Trophoblast cell (in vitro differentiated cells and primary cell): Measurements from ENCODE around the gene KCTD17.

Experiments used
- DNase-seq, 2 donors: peaks; one replicate each; pipeline ENCODE4 v3.0.0-alpha.2; 2016
- H2AFZ ChIP-seq: 2 replicates; pipeline ENCODE4 v1.6.1; 2013; ENCODE audit warnings: low read length, moderate library complexity, mild to moderate bottlenecking; ENCODE audit not compliant: insufficient read depth, poor library complexity
- H2AK5ac ChIP-seq: 2 replicates; pipeline ENCODE4 v1.6.1; 2013; ENCODE audit warnings: mild to moderate bottlenecking, low read length
- H2BK120ac ChIP-seq: 2 replicates; pipeline ENCODE4 v1.6.1; 2013; ENCODE audit warnings: low read length, mild to moderate bottlenecking, moderate library complexity; ENCODE audit not compliant: insufficient read depth, poor library complexity
- H2BK12ac ChIP-seq: 2 replicates; pipeline ENCODE4 v1.6.1; 2013; ENCODE audit warnings: mild to moderate bottlenecking, low read length, moderate library complexity
- H2BK5ac ChIP-seq: 2 replicates; pipeline ENCODE4 v1.6.1; 2013; ENCODE audit warnings: low read length, low read depth, moderate library complexity, mild to moderate bottlenecking; ENCODE audit not compliant: poor library complexity
- H3K14ac ChIP-seq: 2 replicates; pipeline ENCODE4 v1.6.1; 2013; ENCODE audit warnings: mild to moderate bottlenecking, low read length
- H3K18ac ChIP-seq: 2 replicates; pipeline ENCODE4 v1.6.1; 2013; ENCODE audit warnings: mild to moderate bottlenecking, low read length
- H3K23ac ChIP-seq: 2 replicates; pipeline ENCODE4 v1.6.1; 2013; ENCODE audit warnings: low read length
- H3K27ac ChIP-seq: 2 replicates; pipeline ENCODE4 v1.5.1; 2013; ENCODE audit warnings: low read depth, mild to moderate bottlenecking, inconsistent platforms, low read length, moderate library complexity
- H3K27me3 ChIP-seq: 2 replicates; pipeline ENCODE4 v1.6.1; 2013; ENCODE audit warnings: inconsistent platforms, mild to moderate bottlenecking, low read length, moderate library complexity; ENCODE audit not compliant: insufficient read depth
- H3K36me3 ChIP-seq, 2 experiments: 1 replicate in 1 of 2; 2 replicates in 1 of 2; pipeline ENCODE4 v1.6.1; 2013; ENCODE audit warnings: low read length in 2 of 2, mild to moderate bottlenecking in 2 of 2, moderate library complexity in 1 of 2; ENCODE audit not compliant: insufficient read depth in 2 of 2, control insufficient read depth in 1 of 2
- H3K4ac ChIP-seq: 2 replicates; pipeline ENCODE4 v1.6.1; 2013; ENCODE audit warnings: low read depth, mild to moderate bottlenecking, low read length, moderate library complexity
- H3K4me1 ChIP-seq, 2 experiments: 1 replicate in 1 of 2; 2 replicates in 1 of 2; pipeline ENCODE4 v1.6.1; 2013; ENCODE audit warnings: low read length in 2 of 2, mild to moderate bottlenecking in 2 of 2, moderate library complexity in 1 of 2; ENCODE audit not compliant: insufficient read depth in 2 of 2, control insufficient read depth in 1 of 2
- H3K4me2 ChIP-seq: 2 replicates; pipeline ENCODE4 v1.6.1; 2013; ENCODE audit warnings: inconsistent platforms, mild to moderate bottlenecking, low read length, moderate library complexity
- H3K4me3 ChIP-seq: 2 replicates; pipeline ENCODE4 v1.5.1; 2013; ENCODE audit warnings: mild to moderate bottlenecking, low read depth, low read length, inconsistent platforms
- H3K79me1 ChIP-seq: one replicate; pipeline ENCODE4 v1.6.1; 2013; ENCODE audit warnings: low read length
- H3K79me2 ChIP-seq: 2 replicates; pipeline ENCODE4 v1.6.1; 2013; ENCODE audit warnings: low read length, mild to moderate bottlenecking; ENCODE audit not compliant: control insufficient read depth, insufficient read depth, poor library complexity
- H3K9ac ChIP-seq: 2 replicates; pipeline ENCODE4 v1.6.1; 2013; ENCODE audit warnings: mild to moderate bottlenecking, low read length
- H3K9me3 ChIP-seq: 2 replicates; pipeline ENCODE4 v1.6.1; 2013; ENCODE audit warnings: low read depth, mild to moderate bottlenecking, control low read depth, inconsistent platforms, low read length; ENCODE audit not compliant: insufficient read depth
- H4K12ac ChIP-seq: 2 replicates; pipeline ENCODE4 v1.6.1; 2013; ENCODE audit warnings: low read depth, mild to moderate bottlenecking, low read length, moderate library complexity
- H4K8ac ChIP-seq: 2 replicates; pipeline ENCODE4 v1.6.1; 2013; ENCODE audit warnings: low read depth, mild to moderate bottlenecking, low read length, moderate library complexity
- H4K91ac ChIP-seq: one replicate; pipeline ENCODE4 v1.6.1; 2013; ENCODE audit warnings: low read depth, mild to moderate bottlenecking, low read length, moderate library complexity
- WGBS: extraction: QIAGEN DNeasy Blood & Tissue Kit; methylation state at CpG from one replicate; pipeline ENCODE4 v1.1.7; 2013; ENCODE audit warnings: missing lambda C conversion rate; ENCODE audit not compliant: insufficient read length, insufficient coverage; ENCODE audit errors: extremely low coverage; 5-methylcytosine and 5-hydroxymethylcytosine counted together

KCTD17 gene

DNA sequence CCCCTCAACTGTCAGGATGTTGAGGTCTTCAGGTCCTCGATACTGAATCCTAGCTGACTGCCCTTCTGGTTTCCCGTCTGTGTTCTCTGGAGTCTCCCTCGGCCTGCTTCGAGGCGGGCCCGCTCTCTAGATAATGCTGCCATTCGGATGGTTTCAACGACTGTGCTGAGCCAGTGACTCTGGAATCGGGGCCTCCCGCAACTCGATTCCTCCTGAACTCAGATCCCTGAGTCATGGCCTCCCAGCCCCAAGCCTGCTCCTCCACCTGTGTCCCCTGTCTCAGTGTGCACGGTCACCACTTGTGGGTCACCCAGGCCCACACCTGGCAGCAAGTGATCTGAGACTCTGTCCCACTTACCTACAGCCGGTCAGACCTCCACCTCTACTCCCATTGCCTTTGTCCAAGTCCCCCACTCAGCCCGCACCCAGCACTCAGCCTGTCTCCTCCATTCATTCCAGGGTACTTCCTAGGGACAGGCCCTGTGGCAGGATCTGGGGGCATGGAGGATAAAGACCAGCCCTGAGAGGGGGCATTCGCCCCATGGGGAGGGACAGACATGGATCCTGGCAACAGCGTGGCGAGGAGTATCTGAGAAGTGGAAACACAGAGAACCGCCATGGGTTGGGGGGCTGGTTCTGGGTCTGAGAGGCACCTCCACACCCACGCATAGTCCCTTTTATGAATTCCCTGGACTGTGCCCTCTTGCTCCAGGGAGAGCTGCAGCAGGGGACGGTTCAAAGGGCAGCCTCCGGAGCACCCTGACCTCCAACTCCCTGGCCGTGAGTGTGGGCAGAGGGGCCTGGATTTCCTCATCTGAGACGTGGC lies 17.7 kb upstream of the KCTD17 start:
- Histone ChIP-seq H3K14ac (no peak overlapping the region), H2AFZ (no peak overlapping the region), H3K4me2 (no peak overlapping the region), H3K79me1 (no peaks in the 10 kb centered on the region), H3K18ac (no peak overlapping the region), H2BK5ac (no peak overlapping the region), H3K4ac (no peak overlapping the region), H3K9ac (no peak overlapping the region), H3K4me3 (no peak overlapping the region), H3K4me1 (peaks cover 9 to 14% of the 10 kb centered on the region in 2 experiments), H2BK120ac (no peak overlapping the region), H3K27me3 (no peaks in the 10 kb centered on the region), H3K9me3 (no peaks in the 10 kb centered on the region), H2AK5ac (no peak overlapping the region), H2BK12ac (no peak overlapping the region), H3K27ac (no peak overlapping the region), H3K36me3 (peaks cover 10 to 11% of the 10 kb centered on the region in 2 experiments), H4K12ac (no peak overlapping the region), H4K91ac (no peak overlapping the region), H3K79me2 (no peaks in the 10 kb centered on the region), H4K8ac (no peak overlapping the region), H3K23ac (no peak overlapping the region)
- WGBS = no CpG with 5 or more reads among the region's 23 CpGs
- no peak for DNase-seq

DNA sequence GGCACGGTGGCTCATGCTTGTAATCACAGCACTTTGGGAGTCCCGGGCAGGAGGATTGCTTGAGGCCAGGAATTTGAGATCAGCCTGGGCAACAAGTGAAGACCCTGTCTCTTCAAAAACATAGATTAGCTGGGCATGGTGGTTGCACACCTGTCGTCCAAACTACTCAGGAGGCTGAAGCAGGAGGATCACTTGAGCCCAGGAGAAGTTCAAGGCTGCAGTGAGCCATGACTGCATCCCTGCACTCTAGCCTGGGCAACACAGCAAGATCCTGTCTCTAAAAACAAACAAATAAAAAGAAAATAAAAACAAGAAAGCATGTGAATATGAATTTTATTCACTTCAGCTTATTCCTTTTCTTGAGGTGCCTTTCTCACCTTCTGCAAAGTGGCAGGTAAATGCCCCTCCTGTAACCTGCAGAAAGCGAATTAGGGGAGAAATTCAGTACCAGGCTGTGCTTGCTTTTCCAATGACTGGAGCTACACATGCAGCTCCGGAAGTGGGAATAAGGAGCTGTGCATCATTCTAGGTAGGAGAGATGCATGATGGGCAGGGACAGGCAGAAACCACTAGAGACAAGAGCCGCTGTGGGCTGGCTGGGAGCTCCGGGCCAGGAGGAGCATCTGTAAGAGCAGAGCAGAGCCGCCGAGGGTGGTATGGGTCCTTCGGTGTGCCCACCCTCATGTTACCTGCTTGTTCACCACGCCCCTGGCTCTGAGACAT lies 14.7 kb upstream of the KCTD17 start:
- no CpG with 5 or more reads among the region's 11 CpGs for WGBS
- H4K91ac ChIP-seq = no peak overlapping the region
- no peaks in the 10 kb centered on the region for H3K27me3 ChIP-seq
- H3K4ac ChIP-seq = no peak overlapping the region
- no peaks in the 10 kb centered on the region for H3K9me3 ChIP-seq
- no peak overlapping the region for H3K23ac ChIP-seq
- H2BK12ac ChIP-seq = no peak overlapping the region
- no peak overlapping the region for H3K4me3 ChIP-seq
- H3K27ac ChIP-seq = no peak overlapping the region
- H3K4me1 ChIP-seq = peaks cover 9 to 12% of the 10 kb centered on the region in 2 experiments
- no peak overlapping the region for H2BK120ac ChIP-seq
- no peak overlapping the region for H2AFZ ChIP-seq
- H4K8ac ChIP-seq = no peak overlapping the region
- H3K18ac ChIP-seq = no peak overlapping the region
- H4K12ac ChIP-seq = no peak overlapping the region
- H3K4me2 ChIP-seq = no peak overlapping the region
- no peak overlapping the region for H2BK5ac ChIP-seq
- no peak overlapping the region for H3K9ac ChIP-seq
- H3K79me1 ChIP-seq = no peaks in the 10 kb centered on the region
- H3K79me2 ChIP-seq = no peaks in the 10 kb centered on the region
- no peak overlapping the region for H2AK5ac ChIP-seq
- no peaks in the 10 kb centered on the region for H3K36me3 ChIP-seq
- no peak overlapping the region for H3K14ac ChIP-seq
- DNase-seq = no peak

DNA sequence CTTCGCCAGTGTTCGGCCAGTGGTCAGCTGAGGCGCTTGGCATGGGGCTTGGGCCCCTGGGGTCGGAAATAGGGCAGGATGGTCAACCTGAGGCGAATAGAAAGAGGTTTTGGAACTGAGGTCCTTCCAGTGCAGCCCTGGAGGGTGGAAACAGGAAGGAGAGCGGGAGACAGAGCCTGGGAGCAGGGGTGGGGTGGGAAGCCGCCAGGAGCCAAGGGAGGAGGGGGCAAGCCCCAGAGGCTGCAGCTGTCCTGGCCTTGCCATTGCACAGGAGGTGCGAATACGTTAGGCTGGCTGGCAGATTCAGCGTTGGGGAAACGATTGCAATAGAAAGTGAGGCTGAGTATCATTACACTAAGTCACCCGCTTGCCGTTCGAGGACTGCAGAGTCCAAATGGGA lies 13.9 kb upstream of the KCTD17 start:
- WGBS = no CpG with 5 or more reads among the region's 14 CpGs
- no peak overlapping the region for H3K27ac ChIP-seq
- DNase-seq = no peak

DNA sequence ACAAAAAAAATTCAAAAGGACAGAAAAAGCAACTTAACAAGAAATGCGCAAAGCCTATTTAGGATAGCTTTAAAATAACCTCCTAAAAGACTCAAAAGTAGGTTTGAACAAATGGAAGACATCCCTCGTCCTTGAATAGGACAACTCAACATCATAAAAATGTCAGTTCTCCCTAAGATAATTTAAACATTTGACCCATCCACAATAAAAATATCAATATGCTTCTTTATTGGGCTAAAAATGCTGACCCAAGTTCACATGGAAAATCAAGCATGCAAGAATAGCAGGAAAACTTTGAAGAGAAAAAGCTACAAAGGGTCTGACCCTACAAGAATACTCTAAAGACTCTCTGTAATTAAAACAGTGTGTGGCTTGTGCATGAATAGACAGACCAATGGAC lies 12.1 kb upstream of the KCTD17 start:
- Histone ChIP-seq H2BK12ac (no peak overlapping the region), H3K4me2 (no peak overlapping the region), H2BK120ac (no peak overlapping the region), H3K18ac (no peak overlapping the region), H3K36me3 (no peaks in the 10 kb centered on the region), H3K4ac (no peak overlapping the region), H2BK5ac (no peak overlapping the region), H2AFZ (no peak overlapping the region), H3K9ac (no peak overlapping the region), H3K4me1 (no peaks in the 10 kb centered on the region), H3K79me1 (no peaks in the 10 kb centered on the region), H3K27ac (no peak overlapping the region), H4K91ac (no peak overlapping the region), H3K4me3 (no peak overlapping the region), H3K9me3 (no peaks in the 10 kb centered on the region), H3K27me3 (no peaks in the 10 kb centered on the region), H3K14ac (no peak overlapping the region), H4K12ac (no peak overlapping the region), H3K79me2 (no peaks in the 10 kb centered on the region), H2AK5ac (no peak overlapping the region), H3K23ac (no peak overlapping the region), H4K8ac (no peak overlapping the region)
- no CpG with 5 or more reads among the region's 2 CpGs for WGBS
- no peak for DNase-seq

More for the DNA sequence above, 13.9 kb upstream of the KCTD17 start:
- Histone ChIP-seq H4K12ac (no peak overlapping the region), H3K4me3 (no peak overlapping the region), H3K36me3 (no peaks in the 10 kb centered on the region), H3K4me2 (no peak overlapping the region), H3K9ac (no peak overlapping the region), H4K91ac (no peak overlapping the region), H3K27me3 (no peaks in the 10 kb centered on the region), H3K18ac (no peak overlapping the region), H3K14ac (no peak overlapping the region), H4K8ac (no peak overlapping the region), H2BK120ac (no peak overlapping the region), H3K79me2 (no peaks in the 10 kb centered on the region), H2BK12ac (no peak overlapping the region), H2AK5ac (no peak overlapping the region), H3K4ac (no peak overlapping the region), H3K23ac (no peak overlapping the region), H2BK5ac (no peak overlapping the region), H3K9me3 (no peaks in the 10 kb centered on the region), H2AFZ (no peak overlapping the region), H3K4me1 (peaks cover 4 to 7% of the 10 kb centered on the region in 2 experiments), H3K79me1 (no peaks in the 10 kb centered on the region)
